Subcutaneous abdominal adipose tissue (tissue), 5 donors: ENCODE results near the gene P2RY14.

Experiments
- H3K27ac ChIP-seq: one replicate; pipeline ENCODE4 v1.7.0; 2013; ENCODE audit warnings: low read depth, mild to moderate bottlenecking, inconsistent platforms, low read length, moderate library complexity
- H3K27me3 ChIP-seq, 5 donors: one replicate each; pipeline ENCODE4 v1.7.0; 2013; ENCODE audit warnings: low read length in 5 of 5, inconsistent platforms in 1 of 5; ENCODE audit not compliant: control insufficient read depth in 5 of 5, insufficient read depth in 4 of 5
- H3K36me3 ChIP-seq, 5 donors: one replicate each; pipeline ENCODE4 v1.7.0; 2013; ENCODE audit warnings: low read length in 5 of 5; ENCODE audit not compliant: control insufficient read depth in 5 of 5, insufficient read depth in 5 of 5
- H3K4me1 ChIP-seq, 5 donors: one replicate each; pipeline ENCODE4 v1.7.0; 2013; ENCODE audit warnings: low read length in 5 of 5, mild to moderate bottlenecking in 3 of 5, moderate library complexity in 1 of 5; ENCODE audit not compliant: control insufficient read depth in 5 of 5, insufficient read depth in 5 of 5
- H3K4me3 ChIP-seq, 5 donors: one replicate each; pipeline ENCODE4 v1.7.0; 2013; ENCODE audit warnings: low read length in 5 of 5, low read depth in 1 of 5
- H3K9ac ChIP-seq, 5 donors: one replicate each; pipeline ENCODE4 v1.7.0; 2013; ENCODE audit warnings: low read length in 5 of 5, mild to moderate bottlenecking in 4 of 5, moderate library complexity in 3 of 5
- H3K9me3 ChIP-seq, 5 donors: one replicate each; pipeline ENCODE4 v1.7.0; 2013; ENCODE audit warnings: low read length in 5 of 5; ENCODE audit not compliant: control insufficient read depth in 5 of 5
- donor health status: healthy.
- donor health status: healthy.
- donor health status: healthy.
- donor health status: healthy.
- donor health status: healthy.

Gene P2RY14

GRCh38 chr3:151197981-151198767 is 80.2 kb downstream of the P2RY14 start:
- Histone ChIP-seq H3K36me3 (peaks cover 0 to 3% (median 0%) of the 10 kb centered on the region in 5 donors), H3K4me3 (no peak overlapping the region), H3K27me3 (no peaks in the 10 kb centered on the region), H3K9me3 (no peaks in the 10 kb centered on the region), H3K9ac (no peak overlapping the region), H3K4me1 (no peaks in the 10 kb centered on the region), H3K27ac (no peak overlapping the region)

- Histone ChIP-seq H3K27me3 (no peaks in the 10 kb centered on the region), H3K36me3 (peaks cover 0 to 3% (median 0%) of the 10 kb centered on the region in 5 donors), H3K27ac (no peak overlapping the region), H3K4me3 (no peak overlapping the region), H3K9me3 (no peaks in the 10 kb centered on the region), H3K9ac (no peak overlapping the region), H3K4me1 (no peaks in the 10 kb centered on the region)
These were observed 81.1 kb downstream of the P2RY14 start for GRCh38 chr3:151197228-151197627.

GRCh38 chr3:151196434-151196833 is 81.9 kb downstream of the P2RY14 start:
- peaks cover 0 to 3% (median 0%) of the 10 kb centered on the region in 5 donors for H3K36me3 ChIP-seq
- no peaks in the 10 kb centered on the region for H3K4me1 ChIP-seq
- no peaks in the 10 kb centered on the region for H3K9me3 ChIP-seq
- H3K27me3 ChIP-seq, result no peaks in the 10 kb centered on the region
- no peak overlapping the region for H3K9ac ChIP-seq
- H3K4me3 ChIP-seq, result no peak overlapping the region
- no peak overlapping the region for H3K27ac ChIP-seq

GRCh38 chr3:151195826-151196225 is 82.5 kb downstream of the P2RY14 start:
- no peak overlapping the region for H3K27ac ChIP-seq
- H3K4me3 ChIP-seq, result no peak overlapping the region
- H3K9ac ChIP-seq, result no peak overlapping the region
- no peaks in the 10 kb centered on the region for H3K9me3 ChIP-seq
- no peaks in the 10 kb centered on the region for H3K27me3 ChIP-seq
- H3K36me3 ChIP-seq, result peaks cover 0 to 3% (median 0%) of the 10 kb centered on the region in 5 donors
- H3K4me1 ChIP-seq, result no peaks in the 10 kb centered on the region

GRCh38 chr3:151192545-151192944 is 85.8 kb downstream of the P2RY14 start:
- Histone ChIP-seq H3K4me1 (peaks cover 0 to 3% (median 0%) of the 10 kb centered on the region in 5 donors), H3K36me3 (peaks cover 0 to 3% (median 0%) of the 10 kb centered on the region in 5 donors), H3K27me3 (no peaks in the 10 kb centered on the region), H3K9me3 (no peaks in the 10 kb centered on the region), H3K4me3 (no peak overlapping the region), H3K9ac (no peak overlapping the region), H3K27ac (no peak overlapping the region)

- H3K9ac ChIP-seq, result no peak overlapping the region
- no peak overlapping the region for H3K27ac ChIP-seq
- H3K9me3 ChIP-seq, result no peaks in the 10 kb centered on the region
- peaks cover 0 to 3% (median 0%) of the 10 kb centered on the region in 5 donors for H3K36me3 ChIP-seq
- no peaks in the 10 kb centered on the region for H3K27me3 ChIP-seq
- H3K4me3 ChIP-seq, result no peak overlapping the region
- H3K4me1 ChIP-seq, result peaks cover 0 to 3% (median 0%) of the 10 kb centered on the region in 5 donors
These were observed 87.2 kb downstream of the P2RY14 start for GRCh38 chr3:151191095-151191494.

- Histone ChIP-seq H3K27ac (no peak overlapping the region), H3K36me3 (no peaks in the 10 kb centered on the region), H3K9me3 (no peaks in the 10 kb centered on the region), H3K4me3 (no peak overlapping the region), H3K4me1 (peaks cover 0 to 7% (median 0%) of the 10 kb centered on the region in 5 donors), H3K9ac (no peak overlapping the region), H3K27me3 (peaks cover 0 to 4% (median 0%) of the 10 kb centered on the region in 5 donors)
These were observed 95.1 kb downstream of the P2RY14 start for GRCh38 chr3:151183265-151183671.

GRCh38 chr3:151182349-151183079 is 95.8 kb downstream of the P2RY14 start:
- no peak overlapping the region for H3K27ac ChIP-seq

GRCh38 chr3:151178208-151178845 is 100.0 kb downstream of the P2RY14 start:
- peaks cover 0 to 6% (median 0%) of the 10 kb centered on the region in 5 donors for H3K4me1 ChIP-seq
- no peaks in the 10 kb centered on the region for H3K9me3 ChIP-seq
- no peaks in the 10 kb centered on the region for H3K36me3 ChIP-seq
- no peak overlapping the region for H3K27ac ChIP-seq
- no peak overlapping the region for H3K4me3 ChIP-seq
- H3K9ac ChIP-seq, result no peak overlapping the region
- H3K27me3 ChIP-seq, result peaks cover 0 to 4% (median 0%) of the 10 kb centered on the region in 5 donors

More at GRCh38 chr3:151182349-151183079, 95.8 kb downstream of the P2RY14 start:
- peaks cover 0 to 4% (median 0%) of the 10 kb centered on the region in 5 donors for H3K27me3 ChIP-seq
- H3K4me1 ChIP-seq, result peaks cover 0 to 7% (median 0%) of the 10 kb centered on the region in 5 donors
- no peaks in the 10 kb centered on the region for H3K9me3 ChIP-seq
- H3K9ac ChIP-seq, result no peak overlapping the region
- no peaks in the 10 kb centered on the region for H3K36me3 ChIP-seq
- H3K4me3 ChIP-seq, result no peak overlapping the region
